ENCODE data around the gene TCEAL4.

DNA sequence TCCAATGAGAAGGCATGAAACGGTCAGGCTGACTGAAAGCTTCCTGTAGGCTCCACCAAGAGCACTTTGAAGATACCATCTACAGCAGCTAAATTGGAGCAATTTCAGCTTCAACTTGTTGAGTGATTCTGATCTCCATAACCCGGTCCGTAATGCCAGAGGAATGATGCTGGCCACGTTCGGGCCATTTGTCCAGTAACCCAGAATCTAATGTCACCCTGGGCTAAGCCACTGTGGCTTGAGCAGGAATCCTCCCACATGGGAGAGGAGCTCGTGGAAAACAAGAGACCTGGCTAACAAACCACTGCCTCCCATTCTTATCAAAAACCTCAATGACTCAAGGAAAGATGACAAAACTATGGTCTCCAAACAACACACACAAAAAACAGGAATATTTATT is 14.2 kb upstream of the TCEAL4 start:
- TF ChIP-seq, protein P1, sequence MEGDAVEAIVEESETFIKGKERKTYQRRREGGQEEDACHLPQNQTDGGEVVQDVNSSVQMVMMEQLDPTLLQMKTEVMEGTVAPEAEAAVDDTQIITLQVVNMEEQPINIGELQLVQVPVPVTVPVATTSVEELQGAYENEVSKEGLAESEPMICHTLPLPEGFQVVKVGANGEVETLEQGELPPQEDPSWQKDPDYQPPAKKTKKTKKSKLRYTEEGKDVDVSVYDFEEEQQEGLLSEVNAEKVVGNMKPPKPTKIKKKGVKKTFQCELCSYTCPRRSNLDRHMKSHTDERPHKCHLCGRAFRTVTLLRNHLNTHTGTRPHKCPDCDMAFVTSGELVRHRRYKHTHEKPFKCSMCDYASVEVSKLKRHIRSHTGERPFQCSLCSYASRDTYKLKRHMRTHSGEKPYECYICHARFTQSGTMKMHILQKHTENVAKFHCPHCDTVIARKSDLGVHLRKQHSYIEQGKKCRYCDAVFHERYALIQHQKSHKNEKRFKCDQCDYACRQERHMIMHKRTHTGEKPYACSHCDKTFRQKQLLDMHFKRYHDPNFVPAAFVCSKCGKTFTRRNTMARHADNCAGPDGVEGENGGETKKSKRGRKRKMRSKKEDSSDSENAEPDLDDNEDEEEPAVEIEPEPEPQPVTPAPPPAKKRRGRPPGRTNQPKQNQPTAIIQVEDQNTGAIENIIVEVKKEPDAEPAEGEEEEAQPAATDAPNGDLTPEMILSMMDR (IDR thresholded peaks at IDR 0.05) = no peak
- TF ChIP-seq POLR2A (IDR thresholded peaks at IDR 0.05) = no peak

Measured in uterus (tissue), 2 donors.